ENCODE results near the gene IFT88.

Gene IFT88

DNA sequence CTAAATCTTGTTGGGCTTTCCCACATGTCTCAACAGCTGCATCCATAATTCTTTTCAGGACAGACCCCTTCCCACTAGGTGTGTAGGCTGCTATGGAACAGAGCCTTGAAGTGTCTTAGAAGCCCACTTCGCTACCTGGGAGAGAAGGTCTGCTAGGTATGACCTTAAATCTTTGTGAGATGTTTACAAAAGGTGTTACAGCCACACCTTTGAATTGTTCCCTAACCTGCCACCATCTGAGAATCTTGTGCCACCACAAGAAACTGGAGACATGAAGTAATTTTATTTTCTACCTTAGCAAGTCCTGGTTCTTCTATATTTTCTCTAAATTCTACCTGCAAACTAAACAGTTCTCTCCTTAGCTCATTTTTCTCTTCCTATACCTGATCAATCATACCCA is 69.1 kb downstream of the IFT88 start:
- CTCF ChIA-PET, result interaction anchor here (0.6 kb wide), 1 partner anchor 754 kb away, joined by 3 read pairs; no protein-coding TSS in a partner anchor
- TF ChIP-seq ZNF354C (tag by site-specific recombination; IDR thresholded peaks at IDR 0.05; ENCODE audit: borderline replicate concordance, low read depth) (no peak), ZNF211 (tag by site-specific recombination; IDR thresholded peaks at IDR 0.05; ENCODE audit: low read depth) (no peak), ZBTB21 (tag by site-specific recombination; IDR thresholded peaks at IDR 0.05) (no peak), FEZF1 (tag by site-specific recombination; IDR thresholded peaks at IDR 0.05) (no peak), PRDM1 (tag by site-specific recombination; IDR thresholded peaks at IDR 0.05) (no peak)
- Histone ChIP-seq H3K9me3 (ENCODE audit: control insufficient read depth, insufficient read depth, low read depth, low read length) (no peaks in the 10 kb centered on the region), H3K4me1 (ENCODE audit: control insufficient read depth, insufficient read depth, low read length) (no peaks in the 10 kb centered on the region), H3K27ac (ENCODE audit: extremely low read depth, low read depth, low read length) (no peak overlapping the region), H3K4me3 (ENCODE audit: low read depth, low read length) (no peak overlapping the region), H3K36me3 (ENCODE audit: control insufficient read depth in 2 of 2, insufficient read depth in 1 of 2, low read length in 2 of 2) (peaks cover 0 to 9% of the 10 kb centered on the region in 2 experiments; a peak in 2 of 3 replicates)
- POLR2A ChIA-PET, result no interaction called here

DNA sequence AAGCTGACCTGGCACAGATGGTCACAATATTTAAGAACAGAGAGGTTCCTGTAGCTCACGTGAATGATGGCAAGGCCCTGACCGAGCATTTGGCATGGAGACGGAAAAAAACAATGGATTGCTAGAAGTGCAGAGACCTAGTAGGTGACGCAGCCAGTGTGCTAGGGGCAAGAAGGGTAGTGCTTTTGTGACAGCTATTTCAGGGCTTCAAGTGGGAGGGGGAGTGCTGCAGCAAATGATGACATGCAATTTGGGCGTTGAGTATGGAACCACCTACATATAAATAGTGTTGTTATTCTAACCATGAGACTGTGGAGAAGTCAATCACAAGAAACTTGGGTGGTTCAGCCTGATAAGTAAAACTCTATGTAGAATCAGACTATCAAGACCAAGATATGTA is 70.9 kb downstream of the IFT88 start:
- Histone ChIP-seq H3K4me3 (ENCODE audit: low read depth, low read length) (no peak overlapping the region), H3K9me3 (ENCODE audit: control insufficient read depth, insufficient read depth, low read depth, low read length) (no peaks in the 10 kb centered on the region), H3K4me1 (ENCODE audit: control insufficient read depth, insufficient read depth, low read length) (no peaks in the 10 kb centered on the region), H3K27ac (ENCODE audit: extremely low read depth, low read depth, low read length) (no peak overlapping the region), H3K36me3 (ENCODE audit: control insufficient read depth in 2 of 2, insufficient read depth in 1 of 2, low read length in 2 of 2) (peaks cover 0 to 6% of the 10 kb centered on the region in 2 experiments; a peak in 1 of 3 replicates)
- POLR2A ChIA-PET, result no interaction called here
- TF ChIP-seq ZNF658 (tag by site-specific recombination; IDR thresholded peaks at IDR 0.05), result no peak
- TF ChIP-seq, protein P1, sequence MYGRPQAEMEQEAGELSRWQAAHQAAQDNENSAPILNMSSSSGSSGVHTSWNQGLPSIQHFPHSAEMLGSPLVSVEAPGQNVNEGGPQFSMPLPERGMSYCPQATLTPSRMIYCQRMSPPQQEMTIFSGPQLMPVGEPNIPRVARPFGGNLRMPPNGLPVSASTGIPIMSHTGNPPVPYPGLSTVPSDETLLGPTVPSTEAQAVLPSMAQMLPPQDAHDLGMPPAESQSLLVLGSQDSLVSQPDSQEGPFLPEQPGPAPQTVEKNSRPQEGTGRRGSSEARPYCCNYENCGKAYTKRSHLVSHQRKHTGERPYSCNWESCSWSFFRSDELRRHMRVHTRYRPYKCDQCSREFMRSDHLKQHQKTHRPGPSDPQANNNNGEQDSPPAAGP (tag by site-specific recombination; IDR thresholded peaks at IDR 0.05), result no peak
- TF ChIP-seq ZNF610 (tag by site-specific recombination; IDR thresholded peaks at IDR 0.05; ENCODE audit: borderline replicate concordance), result no peak
- TF ChIP-seq ZNF76 (tag by site-specific recombination; IDR thresholded peaks at IDR 0.05; ENCODE audit: borderline replicate concordance, low read depth), result no peak
- no peak for TF ChIP-seq ZNF311 (tag by site-specific recombination; IDR thresholded peaks at IDR 0.05; ENCODE audit: borderline replicate concordance)
- TF ChIP-seq, protein P2, sequence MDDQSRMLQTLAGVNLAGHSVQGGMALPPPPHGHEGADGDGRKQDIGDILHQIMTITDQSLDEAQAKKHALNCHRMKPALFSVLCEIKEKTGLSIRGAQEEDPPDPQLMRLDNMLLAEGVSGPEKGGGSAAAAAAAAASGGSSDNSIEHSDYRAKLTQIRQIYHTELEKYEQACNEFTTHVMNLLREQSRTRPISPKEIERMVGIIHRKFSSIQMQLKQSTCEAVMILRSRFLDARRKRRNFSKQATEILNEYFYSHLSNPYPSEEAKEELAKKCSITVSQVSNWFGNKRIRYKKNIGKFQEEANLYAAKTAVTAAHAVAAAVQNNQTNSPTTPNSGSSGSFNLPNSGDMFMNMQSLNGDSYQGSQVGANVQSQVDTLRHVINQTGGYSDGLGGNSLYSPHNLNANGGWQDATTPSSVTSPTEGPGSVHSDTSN (CRISPR knock-in tag; IDR thresholded peaks at IDR 0.05), result no peak
- TF ChIP-seq ZBTB48 (tag by site-specific recombination; IDR thresholded peaks at IDR 0.05), result no peak
- TF ChIP-seq, protein P3, sequence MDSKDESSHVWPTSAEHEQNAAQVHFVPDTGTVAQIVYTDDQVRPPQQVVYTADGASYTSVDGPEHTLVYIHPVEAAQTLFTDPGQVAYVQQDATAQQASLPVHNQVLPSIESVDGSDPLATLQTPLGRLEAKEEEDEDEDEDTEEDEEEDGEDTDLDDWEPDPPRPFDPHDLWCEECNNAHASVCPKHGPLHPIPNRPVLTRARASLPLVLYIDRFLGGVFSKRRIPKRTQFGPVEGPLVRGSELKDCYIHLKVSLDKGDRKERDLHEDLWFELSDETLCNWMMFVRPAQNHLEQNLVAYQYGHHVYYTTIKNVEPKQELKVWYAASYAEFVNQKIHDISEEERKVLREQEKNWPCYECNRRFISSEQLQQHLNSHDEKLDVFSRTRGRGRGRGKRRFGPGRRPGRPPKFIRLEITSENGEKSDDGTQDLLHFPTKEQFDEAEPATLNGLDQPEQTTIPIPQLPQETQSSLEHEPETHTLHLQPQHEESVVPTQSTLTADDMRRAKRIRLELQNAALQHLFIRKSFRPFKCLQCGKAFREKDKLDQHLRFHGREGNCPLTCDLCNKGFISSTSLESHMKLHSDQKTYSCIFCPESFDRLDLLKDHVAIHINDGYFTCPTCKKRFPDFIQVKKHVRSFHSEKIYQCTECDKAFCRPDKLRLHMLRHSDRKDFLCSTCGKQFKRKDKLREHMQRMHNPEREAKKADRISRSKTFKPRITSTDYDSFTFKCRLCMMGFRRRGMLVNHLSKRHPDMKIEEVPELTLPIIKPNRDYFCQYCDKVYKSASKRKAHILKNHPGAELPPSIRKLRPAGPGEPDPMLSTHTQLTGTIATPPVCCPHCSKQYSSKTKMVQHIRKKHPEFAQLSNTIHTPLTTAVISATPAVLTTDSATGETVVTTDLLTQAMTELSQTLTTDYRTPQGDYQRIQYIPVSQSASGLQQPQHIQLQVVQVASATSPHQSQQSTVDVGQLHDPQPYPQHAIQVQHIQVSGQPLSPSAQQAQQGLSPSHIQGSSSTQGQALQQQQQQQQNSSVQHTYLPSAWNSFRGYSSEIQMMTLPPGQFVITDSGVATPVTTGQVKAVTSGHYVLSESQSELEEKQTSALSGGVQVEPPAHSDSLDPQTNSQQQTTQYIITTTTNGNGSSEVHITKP (tag by site-specific recombination; IDR thresholded peaks at IDR 0.05), result no peak
- TF ChIP-seq ZNF560 (tag by site-specific recombination; IDR thresholded peaks at IDR 0.05; ENCODE audit: borderline replicate concordance), result no peak
- no peak for TF ChIP-seq ZNF157 (tag by site-specific recombination; IDR thresholded peaks at IDR 0.05)
- TF ChIP-seq ZNF747 (tag by site-specific recombination; IDR thresholded peaks at IDR 0.05), result no peak
- CTCF ChIA-PET, result no interaction called here

DNA sequence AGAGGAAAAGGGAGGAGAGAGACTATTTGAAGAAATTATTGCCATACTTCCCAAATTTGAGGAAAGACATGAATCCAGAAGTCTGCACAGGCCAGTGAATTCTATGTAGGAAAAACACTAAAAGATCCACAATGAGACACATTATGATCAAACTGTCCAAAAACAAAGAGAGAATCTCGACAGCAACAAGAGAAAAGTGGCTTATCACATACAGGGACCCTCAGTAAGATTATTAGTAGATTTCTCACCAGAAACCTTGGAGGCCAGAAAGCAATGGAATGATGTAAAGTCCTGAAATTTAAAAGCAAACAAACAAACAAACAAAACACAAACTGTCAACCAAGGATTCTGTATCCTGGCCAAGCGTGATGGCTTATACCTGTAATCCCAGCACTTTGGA is 80.8 kb downstream of the IFT88 start:
- no peak overlapping the region for H3K4me3 ChIP-seq (ENCODE audit: low read depth, low read length)
- H3K4me1 ChIP-seq (ENCODE audit: control insufficient read depth, insufficient read depth, low read length), result no peaks in the 10 kb centered on the region
- ChIA-PET POLR2A (no interaction called here), CTCF (no interaction called here)
- TF ChIP-seq TCF7L2 (IDR thresholded peaks at IDR 0.05; ENCODE audit: borderline replicate concordance, low read depth, low read length) (no peak), SETDB1 (IDR thresholded peaks at IDR 0.05; ENCODE audit: insufficient read length, low read length) (peak; percentile 67), TRIM28 (IDR thresholded peaks at IDR 0.05; ENCODE audit: borderline replicate concordance, low read length) (peak; percentile 46; the same call in 1 of the 2 replicates), ZNF791 (tag by site-specific recombination; IDR thresholded peaks at IDR 0.05) (peak; percentile 89)
- H3K9me3 ChIP-seq (ENCODE audit: control insufficient read depth, insufficient read depth, low read depth, low read length), result no peaks in the 10 kb centered on the region
- H3K27ac ChIP-seq (ENCODE audit: extremely low read depth, low read depth, low read length), result no peak overlapping the region
- peaks cover 0 to 7% of the 10 kb centered on the region in 2 experiments; a peak in 1 of 3 replicates for H3K36me3 ChIP-seq (ENCODE audit: control insufficient read depth in 2 of 2, insufficient read depth in 1 of 2, low read length in 2 of 2)
